IMR-90 (cell line): ENCODE measurements around the gene LGALS3. TPM values are rescaled to one million over a fixed set of nuclear protein-coding genes. Genes with fewer than 3 reads are reported as not detected.

Experiments
- ATAC-seq: fragments of 200-7000 bp; cut with Tn5 transposase; 2 replicates; pipeline ENCODE4 v1.9.1; 2020; ENCODE audit warnings: low read depth, mild to moderate bottlenecking, moderate library complexity
- BruUV-seq: library from RNA; stranded (reverse); fragments of 400-500 nt; replicated peaks from 2 replicates; lab custom pipeline; 2021; lab: Mats Ljungman, UMichigan
- CTCF ChIA-PET: fragments of 300-600 bp; formaldehyde crosslinking; extraction: SDS; loops from one replicate; lab custom pipeline; 2021; ENCODE audit warnings: antibody characterized with exemption; lab: Yijun Ruan, JAX
- POLR2A ChIA-PET: fragments of 300-600 bp; sonication (Branson Sonifier 250); formaldehyde crosslinking; loops from one replicate; lab custom pipeline; 2022; ENCODE audit warnings: antibody characterized with exemption; ENCODE audit not compliant: unreplicated experiment; lab: Charles Lee
- DNase-seq: peaks from one replicate; pipeline ENCODE4 v3.0.0; 2013
- H2AFZ ChIP-seq: replicated peaks from 2 replicates; pipeline ENCODE3; 2013; ENCODE audit warnings: low read length, mild to moderate bottlenecking; ENCODE audit not compliant: poor library complexity
- H2AK5ac ChIP-seq: 2 replicates; pipeline ENCODE4 v1.6.1; 2013; ENCODE audit warnings: low read depth, low read length, inconsistent platforms
- H2AK9ac ChIP-seq: replicated peaks from 2 replicates; pipeline ENCODE3; 2013; ENCODE audit warnings: mild to moderate bottlenecking, low read depth, low read length, moderate library complexity; ENCODE audit not compliant: poor library complexity
- H2BK120ac ChIP-seq: 2 replicates; pipeline ENCODE4 v1.6.1; 2013; ENCODE audit warnings: low read depth, low read length, inconsistent platforms
- H2BK15ac ChIP-seq: 3 replicates; pipeline ENCODE4 v1.6.1; 2013; ENCODE audit warnings: low read depth, low read length, inconsistent platforms
- H2BK20ac ChIP-seq: 2 replicates; pipeline ENCODE4 v1.6.1; 2013; ENCODE audit warnings: low read depth, mild to moderate bottlenecking, inconsistent platforms, low read length, moderate library complexity
- H2BK5ac ChIP-seq: 2 replicates; pipeline ENCODE4 v1.6.1; 2013; ENCODE audit warnings: mild to moderate bottlenecking, low read depth, low read length, inconsistent platforms; ENCODE audit not compliant: poor library complexity, severe bottlenecking
- H3K14ac ChIP-seq: replicated peaks from 2 replicates; pipeline ENCODE4 v1.6.1; 2013; ENCODE audit warnings: low read depth, low read length, inconsistent platforms
- H3K18ac ChIP-seq: 2 replicates; pipeline ENCODE4 v1.6.1; 2013; ENCODE audit warnings: low read depth, low read length, control low read depth
- H3K23ac ChIP-seq: 2 replicates; pipeline ENCODE4 v1.6.1; 2013; ENCODE audit warnings: low read depth, low read length, inconsistent platforms
- H3K27ac ChIP-seq: 2 replicates; pipeline ENCODE4 v1.5.1; 2013; ENCODE audit warnings: mild to moderate bottlenecking, control low read depth, low read length; ENCODE audit not compliant: insufficient read depth
- H3K27me3 ChIP-seq: 2 replicates; pipeline ENCODE4 v1.6.1; 2013; ENCODE audit warnings: low read length; ENCODE audit not compliant: control insufficient read depth, insufficient read depth
- H3K36me3 ChIP-seq: 2 replicates; pipeline ENCODE4 v1.6.1; 2013; ENCODE audit warnings: low read length, mixed read lengths; ENCODE audit not compliant: control insufficient read depth, insufficient read depth
- H3K4ac ChIP-seq: 2 replicates; pipeline ENCODE4 v1.6.1; 2013; ENCODE audit warnings: low read depth, low read length, inconsistent platforms
- H3K4me1 ChIP-seq: 2 replicates; pipeline ENCODE4 v1.6.1; 2013; ENCODE audit warnings: low read length, mixed read lengths; ENCODE audit not compliant: control insufficient read depth, insufficient read depth
- H3K4me2 ChIP-seq: 2 replicates; pipeline ENCODE4 v1.6.1; 2013; ENCODE audit warnings: low read depth, mild to moderate bottlenecking, control low read depth, low read length, moderate library complexity
- H3K4me3 ChIP-seq: 2 replicates; pipeline ENCODE4 v1.5.1; 2013; ENCODE audit warnings: low read depth, mild to moderate bottlenecking, control low read depth, low read length, moderate library complexity; ENCODE audit not compliant: insufficient read depth
- H3K56ac ChIP-seq: 2 replicates; pipeline ENCODE4 v1.6.1; 2013; ENCODE audit warnings: low read length, inconsistent platforms; ENCODE audit not compliant: insufficient read depth; ENCODE audit errors: extremely low read depth
- H3K79me1 ChIP-seq, 2 experiments: 2 replicates each; pipeline ENCODE4 v1.6.1; 2013; ENCODE audit warnings: low read length in 2 of 2, inconsistent platforms in 1 of 2, low read depth in 1 of 2
- H3K9ac ChIP-seq: 2 replicates; pipeline ENCODE4 v1.6.1; 2013; ENCODE audit warnings: low read depth, low read length, control low read depth
- H3K9me1 ChIP-seq: 2 replicates; pipeline ENCODE4 v1.6.1; 2013; ENCODE audit warnings: low read length, inconsistent platforms; ENCODE audit not compliant: insufficient read depth
- H3K9me3 ChIP-seq: 2 replicates; pipeline ENCODE4 v1.6.1; 2013; ENCODE audit warnings: low read length; ENCODE audit not compliant: control insufficient read depth, insufficient read depth
- H4K20me1 ChIP-seq: 2 replicates; pipeline ENCODE4 v1.6.1; 2013; ENCODE audit warnings: low read length, inconsistent platforms; ENCODE audit not compliant: insufficient read depth
- H4K5ac ChIP-seq: 2 replicates; pipeline ENCODE4 v1.6.1; 2013; ENCODE audit warnings: mild to moderate bottlenecking, low read depth, low read length, control low read depth
- H4K8ac ChIP-seq, 2 experiments: 2 replicates each; pipeline ENCODE4 v1.6.1; 2013; ENCODE audit warnings: low read depth in 2 of 2, low read length in 2 of 2, control low read depth in 1 of 2, inconsistent platforms in 1 of 2
- H4K91ac ChIP-seq: 2 replicates; pipeline ENCODE4 v1.6.1; 2013; ENCODE audit warnings: low read depth, low read length, inconsistent platforms; ENCODE audit not compliant: insufficient read depth
- BHLHE40 ChIP-seq: fragments of 150-350 bp; IDR thresholded peaks from 2 replicates; pipeline ENCODE4 v1.6.1; 2016; ENCODE audit warnings: mild to moderate bottlenecking, low read depth, low read length
- CHD1 ChIP-seq: IDR thresholded peaks from 2 replicates; pipeline ENCODE4 v1.6.1; 2012; ENCODE audit warnings: low read depth, low read length, improper control_type of control experiment
- MAZ ChIP-seq: IDR thresholded peaks from 2 replicates; pipeline ENCODE4 v1.6.1; 2012; ENCODE audit warnings: low read depth, mild to moderate bottlenecking, low read length, improper control_type of control experiment, moderate library complexity, borderline replicate concordance
- MXI1 ChIP-seq: IDR thresholded peaks from 2 replicates; pipeline ENCODE4 v1.6.1; 2012; ENCODE audit warnings: low read depth, mild to moderate bottlenecking, low read length, moderate library complexity, borderline replicate concordance
- NFE2L2 ChIP-seq: fragments of 150-350 bp; IDR thresholded peaks from 2 replicates; pipeline ENCODE4 v1.6.1; 2016; ENCODE audit warnings: low read depth, mild to moderate bottlenecking, low read length
- POLR2A ChIP-seq: IDR thresholded peaks from 2 replicates; pipeline ENCODE4 v1.6.1; 2012; ENCODE audit warnings: mild to moderate bottlenecking, low read depth, low read length
- WGBS, 2 experiments: methylation state at CpG; one replicate each; pipeline versions ENCODE4 v1.1.5 to v1.1.7; 2013; ENCODE audit warnings: missing lambda C conversion rate in 2 of 2; ENCODE audit not compliant: insufficient read length in 1 of 2; ENCODE audit errors: extremely low coverage in 2 of 2; 5-methylcytosine and 5-hydroxymethylcytosine counted together
- dilution Hi-C: fragments of 300-500 bp; cut with HindIII; formaldehyde crosslinking; loops from one replicate; pipeline ENCODE4 v1.14.3; 2018; ENCODE audit warnings: low sequenced_read_pairs; ENCODE audit not compliant: unreplicated experiment
- in situ Hi-C: fragments of 300-500 bp; cut with MboI; formaldehyde crosslinking; loops from 3 replicates; pipeline ENCODE4 v1.14.3; 2019; ENCODE audit warnings: low sequenced_read_pairs, inconsistent platforms, mixed read lengths
- intact Hi-C: fragments of 100-400 bp; cut with micrococcal nuclease; formaldehyde crosslinking; loops from 2 replicates; pipeline ENCODE4 v1.10.0; 2022
- polyA plus RNA-seq, 3 experiments: library from polyadenylated mRNA; depleted of rRNA; stranded (reverse); fragments of >200 nt; gene quantifications; 2 replicates each; pipeline ENCODE4 v1.2.3, GENCODE V29; 2012; ENCODE audit warnings: low replicate concordance in 1 of 3
- total RNA-seq: library from RNA; depleted of rRNA; stranded (reverse); fragments of >200 nt; gene quantifications from 2 replicates; pipeline ENCODE4 v1.2.3, GENCODE V29; 2012
- TF ChIP-seq, protein P1 (sequence below): fragments of 150-350 bp; IDR thresholded peaks from 2 replicates; pipeline ENCODE4 v1.6.1; 2017; ENCODE audit warnings: mild to moderate bottlenecking, antibody characterized with exemption, low read length, low read depth
- TF ChIP-seq, protein P2 (sequence below): fragments of 150-350 bp; IDR thresholded peaks from 2 replicates; pipeline ENCODE4 v1.6.1; 2016; ENCODE audit warnings: low read depth, mild to moderate bottlenecking, low read length, moderate library complexity, borderline replicate concordance
- TF ChIP-seq, protein P3 (sequence below): conservative IDR thresholded peaks from 2 replicates; pipeline ENCODE4 v1.5.1; 2012; ENCODE audit warnings: mild to moderate bottlenecking, low read depth, low read length, improper control_type of control experiment

Gene LGALS3
- total and polyA plus RNA-seq, 2 of the 4 experiments (the other 2 are of a cell fraction), result 84.4 to 171 TPM

DNA sequence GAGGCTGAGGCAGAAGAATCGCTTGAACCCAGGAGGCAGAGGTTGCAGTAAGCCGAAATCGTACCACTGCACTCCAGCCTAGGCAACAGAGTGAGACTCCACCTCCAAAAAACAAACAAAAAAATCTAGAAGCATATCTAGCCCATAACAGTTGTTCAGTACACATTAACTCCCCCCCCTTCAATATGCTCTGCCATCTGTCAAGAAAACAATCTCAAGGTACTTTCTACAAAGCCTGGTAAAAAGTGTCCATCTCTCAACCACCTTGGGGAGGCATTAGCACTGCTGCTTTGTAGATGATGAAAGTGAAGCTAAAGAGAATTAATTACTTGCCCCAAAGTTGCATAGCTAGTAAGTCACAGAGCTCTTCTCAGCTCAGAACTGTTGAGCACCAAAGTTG lies 24.9 kb downstream of the LGALS3 start:
- Histone ChIP-seq H3K36me3 (no peaks in the 10 kb centered on the region), H2BK120ac (peak overlapping the region; percentile 73; the same call in 1 of the 2 replicates), H3K4me1 (peaks cover 6% of the 10 kb centered on the region; the same call in 1 of the 2 replicates), H4K20me1 (no peaks in the 10 kb centered on the region), H3K14ac (0 out of 2 replicates have a peak overlapping the region, but pooled peaks have one; percentile 37), H3K9me3 (no peaks in the 10 kb centered on the region), H3K9me1 (no peaks in the 10 kb centered on the region), H3K27ac (peak overlapping the region; percentile 29; the same call in 1 of the 2 replicates), H2AK5ac (no peak overlapping the region), H4K8ac (peak overlapping the region in 1 of 2 experiments; percentile 46; a peak in 1 of 4 replicates), H2BK15ac (0 out of 3 replicates have a peak overlapping the region, but pooled peaks have one; percentile 58), H3K4me2 (no peak overlapping the region), H3K4me3 (no peak overlapping the region), H2AK9ac (no peak overlapping the region), H2BK5ac (peak overlapping the region; percentile 69), H3K27me3 (no peaks in the 10 kb centered on the region), H3K18ac (peak overlapping the region; percentile 9; the same call in 1 of the 2 replicates), H3K4ac (no peak overlapping the region; the same call in 1 of the 2 replicates), H3K79me1 (peaks cover 14 to 28% of the 10 kb centered on the region in 2 experiments; a peak in 3 of 4 replicates), H3K9ac (no peak overlapping the region), H4K5ac (peak overlapping the region; percentile 64; the same call in 1 of the 2 replicates), H3K23ac (no peak overlapping the region; the same call in 1 of the 2 replicates), H3K56ac (no peak overlapping the region), H2AFZ (no peak overlapping the region), H2BK20ac (peak overlapping the region; percentile 78), H4K91ac (peak overlapping the region; percentile 28; the same call in 1 of the 2 replicates)
- BruUV-seq, result no TSS peak
- ATAC-seq (no peak), DNase-seq (no peak)
- 100% methylated on average over 1 of the region's 3 CpGs; no CpG with 5 or more reads in 1 of the 2 experiments for WGBS, 2 experiments
- in situ Hi-C loops, result no loop called here
- intact Hi-C loops, result loop anchor here (5.0 kb wide), 1 partner anchor 52 kb away; no protein-coding TSS in a partner anchor
- dilution Hi-C loops, result no loop called here
- POLR2A ChIA-PET, result no interaction called here
- CTCF ChIA-PET, result no interaction called here
- no peak for TF ChIP-seq CHD1
- TF ChIP-seq, protein P1, sequence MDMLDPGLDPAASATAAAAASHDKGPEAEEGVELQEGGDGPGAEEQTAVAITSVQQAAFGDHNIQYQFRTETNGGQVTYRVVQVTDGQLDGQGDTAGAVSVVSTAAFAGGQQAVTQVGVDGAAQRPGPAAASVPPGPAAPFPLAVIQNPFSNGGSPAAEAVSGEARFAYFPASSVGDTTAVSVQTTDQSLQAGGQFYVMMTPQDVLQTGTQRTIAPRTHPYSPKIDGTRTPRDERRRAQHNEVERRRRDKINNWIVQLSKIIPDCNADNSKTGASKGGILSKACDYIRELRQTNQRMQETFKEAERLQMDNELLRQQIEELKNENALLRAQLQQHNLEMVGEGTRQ, result no peak
- TF ChIP-seq BHLHE40, result no peak
- no peak for TF ChIP-seq POLR2A
- TF ChIP-seq, protein P2, sequence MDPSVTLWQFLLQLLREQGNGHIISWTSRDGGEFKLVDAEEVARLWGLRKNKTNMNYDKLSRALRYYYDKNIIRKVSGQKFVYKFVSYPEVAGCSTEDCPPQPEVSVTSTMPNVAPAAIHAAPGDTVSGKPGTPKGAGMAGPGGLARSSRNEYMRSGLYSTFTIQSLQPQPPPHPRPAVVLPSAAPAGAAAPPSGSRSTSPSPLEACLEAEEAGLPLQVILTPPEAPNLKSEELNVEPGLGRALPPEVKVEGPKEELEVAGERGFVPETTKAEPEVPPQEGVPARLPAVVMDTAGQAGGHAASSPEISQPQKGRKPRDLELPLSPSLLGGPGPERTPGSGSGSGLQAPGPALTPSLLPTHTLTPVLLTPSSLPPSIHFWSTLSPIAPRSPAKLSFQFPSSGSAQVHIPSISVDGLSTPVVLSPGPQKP, result no peak
- TF ChIP-seq MAZ, result no peak
- TF ChIP-seq NFE2L2, result no peak
- no peak for TF ChIP-seq MXI1
- TF ChIP-seq, protein P3, sequence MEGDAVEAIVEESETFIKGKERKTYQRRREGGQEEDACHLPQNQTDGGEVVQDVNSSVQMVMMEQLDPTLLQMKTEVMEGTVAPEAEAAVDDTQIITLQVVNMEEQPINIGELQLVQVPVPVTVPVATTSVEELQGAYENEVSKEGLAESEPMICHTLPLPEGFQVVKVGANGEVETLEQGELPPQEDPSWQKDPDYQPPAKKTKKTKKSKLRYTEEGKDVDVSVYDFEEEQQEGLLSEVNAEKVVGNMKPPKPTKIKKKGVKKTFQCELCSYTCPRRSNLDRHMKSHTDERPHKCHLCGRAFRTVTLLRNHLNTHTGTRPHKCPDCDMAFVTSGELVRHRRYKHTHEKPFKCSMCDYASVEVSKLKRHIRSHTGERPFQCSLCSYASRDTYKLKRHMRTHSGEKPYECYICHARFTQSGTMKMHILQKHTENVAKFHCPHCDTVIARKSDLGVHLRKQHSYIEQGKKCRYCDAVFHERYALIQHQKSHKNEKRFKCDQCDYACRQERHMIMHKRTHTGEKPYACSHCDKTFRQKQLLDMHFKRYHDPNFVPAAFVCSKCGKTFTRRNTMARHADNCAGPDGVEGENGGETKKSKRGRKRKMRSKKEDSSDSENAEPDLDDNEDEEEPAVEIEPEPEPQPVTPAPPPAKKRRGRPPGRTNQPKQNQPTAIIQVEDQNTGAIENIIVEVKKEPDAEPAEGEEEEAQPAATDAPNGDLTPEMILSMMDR, result no peak
